A549 (cell line): ENCODE results near the gene SIM1. TPM values are rescaled to one million over a fixed set of nuclear protein-coding genes. Genes with fewer than 3 reads are reported as not detected.

Experiments
- ATAC-seq, 2 experiments: fragments of 200-7000 bp in 1 of 2; fragments of >200 bp in 1 of 2; cut with Nextera tagmentation in 1 of 2; cut with Tn5 transposase in 1 of 2; 3 replicates each; pipeline versions ENCODE4 v1.8.0 to v1.9.1; 2018 to 2020; ENCODE audit warnings: mild to moderate bottlenecking in 1 of 2, moderate library complexity in 1 of 2
- CTCF ChIA-PET: fragments of 300-600 bp; sonication (Branson Sonifier 250); formaldehyde crosslinking; extraction: SDS; loops from one replicate; lab custom pipeline; 2021; ENCODE audit warnings: antibody characterized with exemption, inconsistent platforms; lab: Yijun Ruan, JAX
- POLR2A ChIA-PET: fragments of 350-600 bp; formaldehyde crosslinking; extraction: SDS; loops from one replicate; lab custom pipeline; 2021; ENCODE audit warnings: antibody characterized with exemption, inconsistent platforms; lab: Yijun Ruan, JAX
- DNase-seq, 2 experiments: peaks; one replicate each; pipeline versions ENCODE4 v3.0.0 to v3.0.0-alpha.2; 2011 to 2016; ENCODE audit warnings: low read depth in 1 of 2, low spot score in 1 of 2
- FAIRE-seq: peaks from 2 replicates; lab custom pipeline; 2011; peaks lifted over from hg19 to GRCh38; lab: Jason Lieb, UNC
- H3K27ac ChIP-seq, 2 experiments: fragments of >200 bp; sonication (Bioruptor Twin); formaldehyde crosslinking; 3 replicates each; pipeline ENCODE4 v1.5.1; 2016 to 2017
- H3K4me1 ChIP-seq: fragments of >200 bp; sonication (Bioruptor Twin); formaldehyde crosslinking; 3 replicates; pipeline ENCODE4 v1.6.1; 2016
- H3K4me2 ChIP-seq: fragments of >200 bp; sonication (Bioruptor Twin); formaldehyde crosslinking; 3 replicates; pipeline ENCODE4 v1.6.1; 2016
- H3K4me3 ChIP-seq: fragments of >200 bp; sonication (Bioruptor Twin); formaldehyde crosslinking; 3 replicates; pipeline ENCODE4 v1.5.1; 2016
- H3K9me3 ChIP-seq: fragments of >200 bp; sonication (Bioruptor Twin); formaldehyde crosslinking; 3 replicates; pipeline ENCODE4 v1.6.1; 2016
- BCL3 ChIP-seq: fragments of >200 bp; sonication (Bioruptor Twin); formaldehyde crosslinking; IDR thresholded peaks from 3 replicates; pipeline ENCODE4 v1.6.1; 2016
- BHLHE40 ChIP-seq: IDR thresholded peaks from 2 replicates; pipeline ENCODE4 v1.6.1; 2012; ENCODE audit warnings: low read depth, low read length, inconsistent platforms
- CBX8 ChIP-seq: fragments of 200-600 bp; sonication (generic); IDR thresholded peaks from 2 replicates; pipeline ENCODE4 v1.6.1; 2016
- E2F6 ChIP-seq: IDR thresholded peaks from 2 replicates; pipeline ENCODE4 v1.6.1; 2012; ENCODE audit warnings: low read depth, borderline replicate concordance
- EHF ChIP-seq: fragments of 250-450 bp; sonication (Bioruptor Pico); IDR thresholded peaks from 2 replicates; pipeline ENCODE4 v1.5.0; 2020; ENCODE audit warnings: mild to moderate bottlenecking
- GATA3 ChIP-seq: IDR thresholded peaks from 2 replicates; pipeline ENCODE4 v1.6.1; 2012; ENCODE audit warnings: borderline replicate concordance
- HEYL ChIP-seq: fragments of 250-450 bp; sonication (Bioruptor Pico); IDR thresholded peaks from 2 replicates; pipeline ENCODE4 v1.8.0; 2021; ENCODE audit warnings: mild to moderate bottlenecking, moderate library complexity
- HOXB5 ChIP-seq: fragments of 250-450 bp; sonication (Bioruptor Pico); IDR thresholded peaks from 2 replicates; pipeline ENCODE4 v1.5.0; 2020; ENCODE audit warnings: mild to moderate bottlenecking, moderate library complexity
- JUNB ChIP-seq: fragments of >200 bp; sonication (Bioruptor Twin); formaldehyde crosslinking; IDR thresholded peaks from 2 replicates; pipeline ENCODE4 v1.6.1; 2016
- KDM1A ChIP-seq: fragments of 200-600 bp; sonication (generic); IDR thresholded peaks from 2 replicates; pipeline ENCODE4 v1.6.1; 2016; ENCODE audit warnings: low read depth, mild to moderate bottlenecking
- MAX ChIP-seq: IDR thresholded peaks from 2 replicates; pipeline ENCODE4 v1.6.1; 2012
- MYC ChIP-seq: IDR thresholded peaks from 2 replicates; pipeline ENCODE4 v1.6.1; 2012; ENCODE audit warnings: mild to moderate bottlenecking, inconsistent platforms, low read length, improper control_type of control experiment, borderline replicate concordance
- NR3C1 ChIP-seq: fragments of >200 bp; sonication (Bioruptor Twin); formaldehyde crosslinking; IDR thresholded peaks from 3 replicates; pipeline ENCODE4 v1.6.1; 2017
- PHF8 ChIP-seq: fragments of 200-600 bp; sonication (generic); IDR thresholded peaks from 2 replicates; pipeline ENCODE4 v1.6.1; 2016; ENCODE audit warnings: low read depth, mild to moderate bottlenecking, antibody characterized with exemption, moderate library complexity, borderline replicate concordance
- RARB ChIP-seq: fragments of 250-450 bp; sonication (Bioruptor Pico); IDR thresholded peaks from 2 replicates; pipeline ENCODE4 v1.8.0; 2021; ENCODE audit warnings: mild to moderate bottlenecking, moderate library complexity
- RCOR1 ChIP-seq: fragments of 150-350 bp; IDR thresholded peaks from 2 replicates; pipeline ENCODE4 v1.6.1; 2014; ENCODE audit warnings: antibody characterized with exemption, low read length, low read depth
- REST ChIP-seq: fragments of 200-600 bp; sonication (generic); IDR thresholded peaks from 2 replicates; pipeline ENCODE4 v1.6.1; 2016; ENCODE audit warnings: antibody characterized with exemption, mild to moderate bottlenecking, moderate library complexity
- RFX5 ChIP-seq: fragments of 450-650 bp; IDR thresholded peaks from 2 replicates; pipeline ENCODE4 v1.7.1; 2014; ENCODE audit warnings: antibody characterized with exemption, mild to moderate bottlenecking, moderate library complexity
- USF2 ChIP-seq: fragments of 450-650 bp; IDR thresholded peaks from 2 replicates; pipeline ENCODE4 v1.6.1; 2014; ENCODE audit warnings: antibody characterized with exemption
- ZFP36 ChIP-seq: fragments of 450-650 bp; IDR thresholded peaks from 2 replicates; pipeline ENCODE4 v1.6.1; 2014; ENCODE audit warnings: borderline replicate concordance; ENCODE audit not compliant: partially characterized antibody
- ZNF302 ChIP-seq: fragments of 250-450 bp; sonication (Bioruptor Pico); IDR thresholded peaks from 2 replicates; pipeline ENCODE4 v1.9.0; 2021; ENCODE audit warnings: inconsistent platforms, mild to moderate bottlenecking, moderate library complexity
- WGBS: methylation state at CpG from one replicate; pipeline ENCODE4 v1.1.6; 2017; ENCODE audit errors: missing lambda C conversion rate; 5-methylcytosine and 5-hydroxymethylcytosine counted together
- polyA plus RNA-seq, 4 experiments: library from polyadenylated mRNA; depleted of rRNA in 3 of 4; stranded (reverse); fragments of >200 nt; fragmentation: RNase III in 1 of 4; extraction: RNeasy Plus Mini Kit Qiagen cat#74134 plus additional on column Dnase treatment in 1 of 4; gene quantifications; 2 replicates in 3 of 4; 3 replicates in 1 of 4; pipeline ENCODE4 v1.2.3, GENCODE V29; 2011 to 2017

SIM1 gene
- polyA plus RNA-seq, 2 of the 4 experiments (the other 2 are of a cell fraction) = not detected

GRCh38 chr6:100426744-100427338 lies 37.9 kb downstream of the SIM1 start:
- no peak overlapping the region for H3K4me3 ChIP-seq
- ATAC-seq = no peak
- POLR2A ChIA-PET = no interaction called here
- 86% methylated on average over 10 of the region's 10 CpGs for WGBS
- H3K4me2 ChIP-seq = no peak overlapping the region
- H3K9me3 ChIP-seq = no peaks in the 10 kb centered on the region
- no peak for DNase-seq
- H3K4me1 ChIP-seq = peaks cover 20% of the 10 kb centered on the region
- no peak overlapping the region for H3K27ac ChIP-seq
- no peak for FAIRE-seq
- TF ChIP-seq REST (no peak), RFX5 (no peak), KDM1A (no peak), HEYL (CRISPR knock-in tag) (no peak), MAX (no peak), JUNB (no peak), GATA3 (no peak), CBX8 (no peak), MYC (no peak), HOXB5 (CRISPR knock-in tag) (no peak), EHF (CRISPR knock-in tag) (no peak), ZFP36 (no peak), NR3C1 (no peak)
- CTCF ChIA-PET = interaction anchor here (1.0 kb wide), 1 partner anchor 8 kb away, joined by 3 read pairs; no protein-coding TSS in a partner anchor

GRCh38 chr6:100426241-100426640 lies 38.5 kb downstream of the SIM1 start:
- no peak for DNase-seq
- WGBS = 92% methylated on average over 3 of the region's 3 CpGs
- ChIA-PET CTCF (interaction anchor here (1.0 kb wide), 1 partner anchor 9 kb away, joined by 3 read pairs; no protein-coding TSS in a partner anchor), POLR2A (no interaction called here)
- Histone ChIP-seq H3K4me1 (peaks cover 17% of the 10 kb centered on the region), H3K9me3 (no peaks in the 10 kb centered on the region), H3K27ac (no peak overlapping the region), H3K4me3 (no peak overlapping the region), H3K4me2 (no peak overlapping the region)
- no peak for FAIRE-seq
- no peak for ATAC-seq
- TF ChIP-seq USF2 (no peak), PHF8 (no peak), HEYL (CRISPR knock-in tag) (no peak), RCOR1 (no peak), BCL3 (no peak), KDM1A (no peak), EHF (CRISPR knock-in tag) (no peak), RARB (CRISPR knock-in tag) (no peak), BHLHE40 (no peak), MYC (no peak), ZNF302 (no peak), E2F6 (no peak)
